Prostate gland (tissue), 2 donors: Measurements from ENCODE around the gene POLE. TPM values are rescaled to one million over a fixed set of nuclear protein-coding genes. Genes with fewer than 3 reads are reported as not detected.

Source experiments
- DNase-seq: peaks from one replicate; pipeline ENCODE4 v3.0.0-alpha.2; 2019; ENCODE audit warnings: low spot score
- H3K27ac ChIP-seq, 2 donors: fragments of 200-600 bp; sonication (generic); 2 replicates each; pipeline ENCODE4 v1.5.1; 2017 to 2019
- H3K27me3 ChIP-seq: fragments of 200-600 bp; sonication (generic); replicated peaks from 2 replicates; pipeline ENCODE4 v1.5.1; 2019; ENCODE audit not compliant: insufficient read depth
- H3K36me3 ChIP-seq, 2 donors: fragments of 200-600 bp; sonication (generic); 1 replicate in 1 of 2; 2 replicates in 1 of 2; pipeline versions ENCODE4 v1.5.1 to v1.8.1; 2017 to 2019
- H3K4me1 ChIP-seq: fragments of 200-600 bp; sonication (generic); replicated peaks from 2 replicates; pipeline ENCODE4 v1.5.1; 2019
- H3K4me3 ChIP-seq, 2 donors: fragments of 200-600 bp; sonication (generic); 2 replicates each; pipeline ENCODE4 v1.5.1; 2017 to 2019
- H3K9me3 ChIP-seq: fragments of 200-600 bp; sonication (generic); 2 replicates; pipeline ENCODE4 v1.5.1; 2017
- POLR2A ChIP-seq: fragments of 450-650 bp; IDR thresholded peaks from one replicate; pipeline ENCODE4 v1.6.1; 2016; ENCODE audit warnings: antibody characterized with exemption, mild to moderate bottlenecking
- POLR2AphosphoS5 ChIP-seq: sonication (generic); formaldehyde crosslinking; IDR thresholded peaks from one replicate; pipeline ENCODE4 v1.6.1; 2017; ENCODE audit warnings: antibody characterized with exemption
- WGBS: methylation state at CpG from one replicate; pipeline ENCODE4 v1.1.5; 2018; 5-methylcytosine and 5-hydroxymethylcytosine counted together
- intact Hi-C: fragments of 100-400 bp; cut with DNase I; formaldehyde crosslinking; loops from one replicate; pipeline ENCODE4 v1.14.2; 2022
- total RNA-seq, 2 donors: library from RNA; depleted of rRNA; stranded (reverse); fragments of >200 nt; gene quantifications; one replicate each; pipeline ENCODE4 v1.1.0, GENCODE V29; 2016
- TF ChIP-seq, protein P1 (sequence below), 4 experiments: fragments of 200-600 bp in 2 of 4; fragments of 450-650 bp in 2 of 4; sonication (generic) in 2 of 4; IDR thresholded peaks; 1 replicate in 3 of 4; 2 replicates in 1 of 4; pipeline ENCODE4 v1.5.1; 2016 to 2019; ENCODE audit warnings: antibody characterized with exemption in 4 of 4, mild to moderate bottlenecking in 2 of 4, moderate library complexity in 2 of 4

The POLE gene
- total RNA-seq, 2 donors from 2014 or later = 41.8 to 65.4 TPM

DNA sequence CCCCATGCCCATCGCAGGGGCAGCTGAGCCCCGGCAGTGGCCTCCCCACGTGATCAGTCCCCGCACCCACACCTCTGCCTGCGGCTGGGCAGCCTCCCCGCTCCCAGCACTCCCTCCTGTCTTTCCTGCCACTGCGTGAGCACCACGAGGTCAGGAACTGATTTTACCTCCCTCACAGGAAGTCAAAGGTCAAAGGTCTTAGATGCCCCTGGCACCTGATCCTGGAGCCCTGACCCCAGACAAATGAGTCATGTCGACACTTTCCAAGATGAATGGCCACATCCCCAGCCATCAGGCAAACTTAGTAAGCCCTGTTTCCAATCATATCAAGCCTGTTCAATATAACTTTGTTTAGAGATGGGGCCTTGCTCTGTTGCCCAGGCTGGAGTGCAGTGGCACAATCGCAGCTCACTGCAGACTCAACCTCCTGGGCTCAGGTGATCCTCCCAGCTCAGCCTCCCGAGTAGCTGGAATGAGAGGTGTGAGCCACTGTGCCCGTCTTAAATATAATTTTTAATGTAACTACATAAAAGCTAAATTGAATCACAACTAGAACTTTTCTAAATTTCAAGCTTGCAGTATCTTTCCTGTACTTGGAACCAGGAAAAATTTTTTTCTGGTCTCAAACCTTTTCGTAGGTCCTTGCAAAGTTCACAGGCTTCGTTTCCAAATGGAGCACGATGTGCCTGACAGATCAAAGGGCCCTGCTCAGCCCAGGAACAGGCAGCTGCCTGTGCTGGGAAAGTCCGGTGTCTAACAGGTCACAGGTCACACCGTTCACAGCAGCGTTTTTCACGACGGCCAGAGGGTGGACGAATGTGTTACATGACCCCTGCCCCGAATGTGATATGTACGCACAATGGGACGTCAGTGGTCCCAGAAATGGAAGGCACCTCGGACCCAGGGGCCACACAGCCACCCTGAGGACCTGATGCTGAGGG lies 78.6 kb downstream of the POLE start:
- DNase-seq = no peak
- TF ChIP-seq POLR2A (no peak), POLR2AphosphoS5 (no peak)
- TF ChIP-seq, protein P1, sequence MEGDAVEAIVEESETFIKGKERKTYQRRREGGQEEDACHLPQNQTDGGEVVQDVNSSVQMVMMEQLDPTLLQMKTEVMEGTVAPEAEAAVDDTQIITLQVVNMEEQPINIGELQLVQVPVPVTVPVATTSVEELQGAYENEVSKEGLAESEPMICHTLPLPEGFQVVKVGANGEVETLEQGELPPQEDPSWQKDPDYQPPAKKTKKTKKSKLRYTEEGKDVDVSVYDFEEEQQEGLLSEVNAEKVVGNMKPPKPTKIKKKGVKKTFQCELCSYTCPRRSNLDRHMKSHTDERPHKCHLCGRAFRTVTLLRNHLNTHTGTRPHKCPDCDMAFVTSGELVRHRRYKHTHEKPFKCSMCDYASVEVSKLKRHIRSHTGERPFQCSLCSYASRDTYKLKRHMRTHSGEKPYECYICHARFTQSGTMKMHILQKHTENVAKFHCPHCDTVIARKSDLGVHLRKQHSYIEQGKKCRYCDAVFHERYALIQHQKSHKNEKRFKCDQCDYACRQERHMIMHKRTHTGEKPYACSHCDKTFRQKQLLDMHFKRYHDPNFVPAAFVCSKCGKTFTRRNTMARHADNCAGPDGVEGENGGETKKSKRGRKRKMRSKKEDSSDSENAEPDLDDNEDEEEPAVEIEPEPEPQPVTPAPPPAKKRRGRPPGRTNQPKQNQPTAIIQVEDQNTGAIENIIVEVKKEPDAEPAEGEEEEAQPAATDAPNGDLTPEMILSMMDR (IDR thresholded peaks at IDR 0.05) = no peak
- Histone ChIP-seq H3K27me3 (peaks cover 2% of the 10 kb centered on the region), H3K9me3 (no peaks in the 10 kb centered on the region), H3K36me3 (no peaks in the 10 kb centered on the region), H3K27ac (no peak overlapping the region), H3K4me3 (no peak overlapping the region), H3K4me1 (no peaks in the 10 kb centered on the region)
- intact Hi-C loops = no loop called here
- WGBS = 64% methylated on average over 25 of the region's 25 CpGs

DNA sequence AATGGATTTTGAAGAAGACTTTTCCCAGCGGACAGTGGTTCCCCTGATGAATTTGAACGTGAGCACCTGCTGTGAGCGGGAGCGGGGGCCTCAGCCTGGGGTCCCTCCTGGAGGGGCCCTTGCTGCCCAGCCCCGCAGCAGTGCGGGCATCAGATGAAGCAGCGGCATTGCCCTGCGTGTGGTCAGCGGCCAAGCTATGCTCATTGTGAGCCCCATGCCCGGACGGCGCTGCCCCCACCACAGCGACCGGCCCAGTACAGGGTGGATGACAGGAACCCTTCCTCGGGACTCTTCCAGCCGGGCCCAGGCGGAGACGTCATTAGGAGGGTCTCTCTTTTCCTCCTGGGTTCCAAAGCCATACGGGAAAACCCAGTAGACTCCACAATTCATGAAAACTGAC lies 80.2 kb downstream of the POLE start:
- peaks cover 2% of the 10 kb centered on the region for H3K27me3 ChIP-seq
- intact Hi-C loops = no loop called here

GRCh38 chr12:132606466-132606865 lies 80.7 kb downstream of the POLE start:
- H3K27me3 ChIP-seq = peaks cover 2% of the 10 kb centered on the region
- no peaks in the 10 kb centered on the region for H3K9me3 ChIP-seq
- H3K36me3 ChIP-seq = no peaks in the 10 kb centered on the region
- no peaks in the 10 kb centered on the region for H3K4me1 ChIP-seq
- H3K4me3 ChIP-seq = no peak overlapping the region
- intact Hi-C loops = no loop called here
- TF ChIP-seq POLR2AphosphoS5 (no peak), POLR2A (no peak)
- TF ChIP-seq, protein P1 (IDR thresholded peaks at IDR 0.05) = no peak
- WGBS = 77% methylated on average over 16 of the region's 16 CpGs
- H3K27ac ChIP-seq = no peak overlapping the region
- no peak for DNase-seq

More for the DNA sequence above, 80.2 kb downstream of the POLE start:
- DNase-seq = no peak
- Histone ChIP-seq H3K9me3 (no peaks in the 10 kb centered on the region), H3K27ac (no peak overlapping the region), H3K4me1 (no peaks in the 10 kb centered on the region), H3K36me3 (no peaks in the 10 kb centered on the region), H3K4me3 (no peak overlapping the region)
- TF ChIP-seq POLR2AphosphoS5 (no peak), POLR2A (no peak)
- TF ChIP-seq, protein P1 (IDR thresholded peaks at IDR 0.05) = no peak
- WGBS = 87% methylated on average over 19 of the region's 19 CpGs

DNA sequence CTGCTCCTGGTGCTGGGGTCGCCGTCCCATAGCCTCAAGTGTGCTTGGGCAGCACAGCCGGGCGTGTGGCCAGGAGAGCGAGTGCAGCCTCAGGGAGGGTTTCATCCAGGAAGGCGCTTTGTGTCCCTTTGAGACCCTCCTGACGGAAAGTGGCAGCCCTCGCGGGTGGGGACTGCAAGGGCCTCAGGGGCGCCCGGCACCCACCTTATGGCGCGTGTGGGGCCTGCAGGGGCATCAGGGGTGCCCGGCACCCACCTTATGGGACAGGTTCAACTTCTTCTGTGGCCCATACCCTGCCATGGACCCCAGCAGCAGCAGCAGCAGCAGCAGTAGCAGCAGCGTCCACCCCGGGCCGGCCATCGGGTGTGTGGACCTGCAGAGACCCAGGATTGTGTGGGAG lies 81.2 kb downstream of the POLE start:
- no peak for DNase-seq
- Histone ChIP-seq H3K9me3 (no peaks in the 10 kb centered on the region), H3K27ac (no peak overlapping the region), H3K4me1 (no peaks in the 10 kb centered on the region), H3K27me3 (peaks cover 2% of the 10 kb centered on the region), H3K36me3 (no peaks in the 10 kb centered on the region), H3K4me3 (no peak overlapping the region)
- TF ChIP-seq, protein P1 (IDR thresholded peaks at IDR 0.05) = no peak
- TF ChIP-seq POLR2A (no peak), POLR2AphosphoS5 (no peak)
- WGBS = 81% methylated on average over 11 of the region's 18 CpGs
- intact Hi-C loops = no loop called here
